HUES64 (cell line): ENCODE measurements around the gene TANGO6.

Experiments used
- H3K27ac ChIP-seq: 2 replicates; pipeline ENCODE4 v1.7.0; 2013; ENCODE audit warnings: low read depth, low read length, inconsistent platforms
- H3K27me3 ChIP-seq: 2 replicates; pipeline ENCODE4 v1.6.1; 2013; ENCODE audit warnings: mild to moderate bottlenecking, low read length; ENCODE audit not compliant: insufficient read depth
- H3K36me3 ChIP-seq: 2 replicates; pipeline ENCODE4 v1.6.1; 2013; ENCODE audit warnings: mild to moderate bottlenecking, low read length; ENCODE audit not compliant: insufficient read depth
- H3K4me1 ChIP-seq: 2 replicates; pipeline ENCODE4 v1.6.1; 2013; ENCODE audit warnings: mild to moderate bottlenecking, low read length, moderate library complexity; ENCODE audit not compliant: insufficient read depth
- H3K4me3 ChIP-seq: 2 replicates; pipeline ENCODE4 v1.5.1; 2013; ENCODE audit warnings: mild to moderate bottlenecking, low read length, moderate library complexity
- H3K9ac ChIP-seq: 2 replicates; pipeline ENCODE4 v1.6.1; 2013; ENCODE audit warnings: mild to moderate bottlenecking, low read depth, low read length
- H3K9me3 ChIP-seq: 2 replicates; pipeline ENCODE4 v1.6.1; 2013; ENCODE audit warnings: low read depth, low read length; ENCODE audit not compliant: insufficient read depth
- WGBS: fragments of 150-250, 120-280 bp; methylation state at CpG from one replicate; pipeline ENCODE4 v1.1.7; 2013; ENCODE audit warnings: missing lambda C conversion rate; 5-methylcytosine and 5-hydroxymethylcytosine counted together

TANGO6 gene

DNA sequence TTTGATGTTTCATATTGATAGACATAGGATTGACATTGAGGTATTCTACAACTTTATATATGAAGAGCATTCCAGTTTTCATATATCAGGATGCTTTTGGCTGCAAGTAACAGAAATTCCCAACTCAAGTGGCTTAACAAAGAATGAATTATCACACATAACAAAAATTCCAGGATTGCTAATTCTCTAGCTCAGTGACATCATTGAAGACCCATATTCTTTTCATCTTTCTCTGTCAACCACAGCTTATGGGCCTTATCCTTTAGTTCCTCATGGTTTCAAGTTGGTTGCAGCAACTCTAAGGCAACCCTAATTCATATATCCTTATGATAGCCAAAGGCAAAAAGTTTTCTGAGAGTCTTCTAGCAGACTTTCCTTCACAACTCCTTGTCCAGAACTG, 170.7 kb downstream of the TANGO6 start:
- Histone ChIP-seq H3K9ac (no peak overlapping the region), H3K36me3 (no peaks in the 10 kb centered on the region), H3K27me3 (no peaks in the 10 kb centered on the region), H3K27ac (no peak overlapping the region), H3K4me3 (no peak overlapping the region), H3K4me1 (no peaks in the 10 kb centered on the region; the same call in none of the 2 replicates), H3K9me3 (no peaks in the 10 kb centered on the region)

DNA sequence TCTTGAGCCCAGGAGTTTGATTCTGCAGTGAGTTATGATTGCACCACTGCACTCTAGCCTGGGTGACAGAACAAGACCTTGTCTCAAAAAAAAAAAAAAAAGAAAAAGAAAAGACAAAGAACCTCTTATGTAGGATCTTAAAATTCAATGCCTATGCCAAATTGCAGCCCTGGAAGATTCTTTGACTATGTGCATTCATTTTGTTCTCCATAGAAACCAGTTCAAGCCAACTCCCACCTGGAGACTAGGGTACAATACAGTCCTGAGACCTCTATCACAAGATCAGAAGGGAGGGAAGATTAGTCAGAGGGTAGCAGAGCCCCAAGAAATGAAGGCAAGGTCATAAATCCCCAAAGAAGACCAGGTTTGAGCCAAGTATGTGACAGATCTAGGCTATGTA, 171.5 kb downstream of the TANGO6 start:
- no peaks in the 10 kb centered on the region for H3K36me3 ChIP-seq
- H3K9me3 ChIP-seq: no peaks in the 10 kb centered on the region
- H3K4me1 ChIP-seq: no peaks in the 10 kb centered on the region; the same call in none of the 2 replicates
- H3K9ac ChIP-seq: no peak overlapping the region
- no peak overlapping the region for H3K27ac ChIP-seq
- no peaks in the 10 kb centered on the region for H3K27me3 ChIP-seq
- no peak overlapping the region for H3K4me3 ChIP-seq

- Histone ChIP-seq H3K27ac (no peak overlapping the region), H3K4me1 (no peaks in the 10 kb centered on the region; the same call in 1 of the 2 replicates), H3K9me3 (no peaks in the 10 kb centered on the region), H3K9ac (no peak overlapping the region), H3K4me3 (no peak overlapping the region), H3K27me3 (no peaks in the 10 kb centered on the region), H3K36me3 (no peaks in the 10 kb centered on the region)
- WGBS: 93% methylated on average over 2 of the region's 2 CpGs
These were observed 173.9 kb downstream of the TANGO6 start for GRCh38 chr16:69017036-69017783.

GRCh38 chr16:69019811-69020210, 176.5 kb downstream of the TANGO6 start:
- Histone ChIP-seq H3K9me3 (no peaks in the 10 kb centered on the region), H3K27me3 (no peaks in the 10 kb centered on the region), H3K27ac (no peak overlapping the region), H3K36me3 (no peaks in the 10 kb centered on the region), H3K4me1 (no peaks in the 10 kb centered on the region; the same call in 1 of the 2 replicates), H3K4me3 (no peak overlapping the region), H3K9ac (no peak overlapping the region)
- WGBS: 92% methylated on average over 1 of the region's 1 CpG

DNA sequence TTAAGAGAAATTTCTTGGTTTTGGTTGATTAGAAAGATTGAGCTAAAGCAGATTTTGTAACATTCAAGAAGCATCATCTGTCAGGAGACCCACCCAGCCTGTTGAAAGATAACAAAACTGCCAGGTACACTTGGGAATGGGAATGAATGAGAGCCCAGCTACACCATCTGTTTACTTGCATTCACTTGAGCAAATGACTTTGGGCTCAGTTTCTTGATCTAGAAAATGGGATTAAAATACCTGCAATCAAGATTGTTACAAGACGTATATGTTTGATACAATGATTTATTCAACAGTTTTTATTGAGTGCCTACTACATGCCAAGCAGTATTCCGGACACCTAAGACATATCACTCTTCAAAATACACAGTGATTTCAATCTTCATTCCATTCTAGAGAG, 185.8 kb downstream of the TANGO6 start:
- H3K9me3 ChIP-seq: no peaks in the 10 kb centered on the region
- H3K27me3 ChIP-seq: no peaks in the 10 kb centered on the region
- H3K9ac ChIP-seq: no peak overlapping the region
- no peaks in the 10 kb centered on the region for H3K36me3 ChIP-seq
- no peak overlapping the region for H3K4me3 ChIP-seq
- no peak overlapping the region for H3K27ac ChIP-seq
- WGBS: 100% methylated on average over 1 of the region's 2 CpGs
- no peaks in the 10 kb centered on the region for H3K4me1 ChIP-seq

DNA sequence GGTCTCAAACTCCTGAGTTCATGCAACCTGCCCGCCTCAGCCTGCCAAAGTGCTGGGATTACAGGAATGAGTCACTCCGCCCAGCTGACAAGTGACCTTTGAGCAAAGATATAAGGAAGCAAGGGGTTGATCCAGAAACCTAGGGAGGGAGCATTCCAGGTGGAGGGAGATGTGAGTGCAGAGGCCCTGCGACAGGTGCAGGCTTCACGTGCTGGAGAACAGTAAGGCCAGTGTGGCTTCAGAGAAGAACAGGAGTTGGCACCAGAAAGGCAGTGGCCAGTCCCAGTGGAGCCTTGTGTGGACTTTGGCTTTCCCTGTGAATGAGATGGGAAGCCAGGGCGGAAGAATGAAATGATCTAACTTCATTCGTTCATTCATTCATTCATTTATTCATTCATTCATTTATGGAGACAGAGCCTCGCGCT, 188.6 kb downstream of the TANGO6 start:
- Histone ChIP-seq H3K4me3 (no peak overlapping the region), H3K27ac (no peak overlapping the region), H3K9ac (no peak overlapping the region), H3K4me1 (no peaks in the 10 kb centered on the region), H3K36me3 (no peaks in the 10 kb centered on the region), H3K27me3 (no peaks in the 10 kb centered on the region), H3K9me3 (no peaks in the 10 kb centered on the region)
- 91% methylated on average over 8 of the region's 8 CpGs for WGBS

- Histone ChIP-seq H3K27ac (no peak overlapping the region), H3K4me3 (no peak overlapping the region), H3K9me3 (no peaks in the 10 kb centered on the region), H3K4me1 (no peaks in the 10 kb centered on the region), H3K36me3 (no peaks in the 10 kb centered on the region), H3K27me3 (no peaks in the 10 kb centered on the region), H3K9ac (no peak overlapping the region)
- WGBS: 94% methylated on average over 8 of the region's 8 CpGs
These were observed 190.0 kb downstream of the TANGO6 start for GRCh38 chr16:69033151-69033949.

- H3K27me3 ChIP-seq: no peaks in the 10 kb centered on the region
- H3K27ac ChIP-seq: no peak overlapping the region
- no peaks in the 10 kb centered on the region for H3K4me1 ChIP-seq
- no peaks in the 10 kb centered on the region for H3K36me3 ChIP-seq
- no peak overlapping the region for H3K9ac ChIP-seq
- H3K4me3 ChIP-seq: no peak overlapping the region
- H3K9me3 ChIP-seq: no peaks in the 10 kb centered on the region
These were observed 192.0 kb downstream of the TANGO6 start for GRCh38 chr16:69035375-69035774.

DNA sequence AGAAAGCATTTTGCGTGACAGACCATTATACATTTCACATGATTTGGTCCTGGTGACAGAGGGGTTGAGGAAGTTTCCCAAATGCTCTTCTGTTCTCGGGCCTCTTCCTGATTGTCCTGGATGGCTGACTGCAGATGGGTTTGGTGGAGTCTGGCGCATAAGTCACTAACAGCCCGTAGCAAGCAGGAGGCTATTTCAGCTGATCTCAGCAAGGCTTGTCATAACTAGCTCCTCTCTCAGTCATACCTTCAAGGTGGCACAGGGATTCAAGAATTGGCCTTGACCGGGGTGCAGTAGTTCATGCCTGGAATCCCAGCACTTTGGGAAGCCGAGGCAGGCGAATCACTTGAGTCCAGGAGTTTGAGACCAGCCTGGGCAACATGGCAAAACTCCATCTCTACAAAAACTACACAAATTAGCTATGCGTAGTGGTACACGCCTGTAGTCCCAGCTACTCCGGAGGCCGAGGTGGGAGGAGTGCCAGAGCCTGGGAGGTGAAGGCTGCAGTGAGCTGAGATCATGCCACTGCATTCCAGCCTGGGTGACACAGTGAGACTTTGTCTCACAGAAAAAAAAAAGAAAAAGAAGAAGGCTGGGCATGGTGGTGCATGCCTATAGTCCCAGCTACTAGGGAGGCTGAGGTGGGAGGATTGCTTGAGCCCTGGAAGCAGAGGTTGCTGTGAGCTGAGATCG, 193.2 kb downstream of the TANGO6 start:
- Histone ChIP-seq H3K4me1 (no peaks in the 10 kb centered on the region), H3K27ac (no peak overlapping the region), H3K9ac (no peak overlapping the region), H3K4me3 (no peak overlapping the region), H3K9me3 (peaks cover 4% of the 10 kb centered on the region; the same call in 1 of the 2 replicates), H3K27me3 (no peaks in the 10 kb centered on the region), H3K36me3 (peaks cover 3% of the 10 kb centered on the region)
- 96% methylated on average over 12 of the region's 12 CpGs for WGBS

DNA sequence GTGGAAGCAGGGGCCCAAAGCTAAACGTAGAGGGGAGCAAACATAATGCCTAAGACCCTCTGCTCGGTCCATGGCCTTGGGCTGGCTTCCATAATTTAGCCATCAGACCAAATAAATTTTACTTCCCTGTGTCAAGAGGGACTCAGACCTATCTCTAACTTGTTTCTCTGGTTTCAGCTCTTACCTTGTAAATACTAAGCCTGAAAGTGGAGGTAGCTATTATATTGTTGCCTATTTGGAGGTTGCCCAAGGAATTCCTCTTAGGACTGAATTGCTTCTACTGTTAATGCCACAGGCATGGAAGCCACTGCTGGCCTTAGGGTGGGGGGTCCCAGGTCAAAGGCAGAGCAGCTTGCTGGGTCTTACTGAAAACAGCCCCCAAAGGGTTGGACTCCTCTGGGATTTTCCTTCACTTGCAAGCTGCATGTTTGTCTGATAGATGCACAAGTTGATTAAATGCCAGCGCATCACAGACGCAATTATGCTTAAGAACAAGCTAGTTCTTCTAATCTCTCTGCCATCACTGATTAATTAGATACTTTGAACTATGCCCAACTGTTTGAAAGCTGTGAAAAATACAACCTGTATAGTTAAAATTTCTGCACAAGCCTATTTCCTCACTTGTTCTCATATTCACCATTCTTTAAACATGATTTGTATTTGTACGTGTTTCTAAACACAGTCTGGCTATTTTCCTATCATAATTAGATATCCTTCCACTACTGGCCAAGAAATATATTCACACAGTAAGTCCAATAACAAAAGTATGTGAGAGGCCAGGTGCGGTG, 194.2 kb downstream of the TANGO6 start:
- H3K9me3 ChIP-seq: peaks cover 9% of the 10 kb centered on the region; the same call in 1 of the 2 replicates

More for the DNA sequence above, 194.2 kb downstream of the TANGO6 start:
- Histone ChIP-seq H3K27me3 (no peaks in the 10 kb centered on the region), H3K36me3 (peaks cover 8% of the 10 kb centered on the region), H3K27ac (no peak overlapping the region), H3K4me1 (no peaks in the 10 kb centered on the region), H3K4me3 (no peak overlapping the region), H3K9ac (no peak overlapping the region)
- WGBS: 96% methylated on average over 6 of the region's 6 CpGs
